Duodenal mucosa (tissue), 2 donors: Measurements from ENCODE around the gene OLFML2A.

Experiments
- H3K27ac ChIP-seq: one replicate; pipeline ENCODE4 v1.7.0; 2013; ENCODE audit warnings: low read depth, low read length
- H3K27me3 ChIP-seq, 2 donors: one replicate each; pipeline ENCODE4 v1.7.0; 2013; ENCODE audit warnings: low read length in 2 of 2, control low read depth in 1 of 2; ENCODE audit not compliant: insufficient read depth in 2 of 2, control insufficient read depth in 1 of 2
- H3K36me3 ChIP-seq, 2 donors: one replicate each; pipeline ENCODE4 v1.7.0; 2013; ENCODE audit warnings: low read length in 2 of 2, control low read depth in 1 of 2; ENCODE audit not compliant: insufficient read depth in 2 of 2, control insufficient read depth in 1 of 2
- H3K4me1 ChIP-seq, 2 donors: one replicate each; pipeline ENCODE4 v1.7.0; 2013; ENCODE audit warnings: low read length in 2 of 2, control low read depth in 1 of 2; ENCODE audit not compliant: insufficient read depth in 2 of 2, control insufficient read depth in 1 of 2
- H3K4me3 ChIP-seq, 2 donors: one replicate each; pipeline ENCODE4 v1.7.0; 2013; ENCODE audit warnings: low read length in 2 of 2, low read depth in 1 of 2
- H3K9ac ChIP-seq, 2 donors: one replicate each; pipeline ENCODE4 v1.7.0; 2013; ENCODE audit warnings: low read length in 2 of 2, low read depth in 1 of 2
- H3K9me3 ChIP-seq, 2 donors: one replicate each; pipeline ENCODE4 v1.7.0; 2013; ENCODE audit warnings: low read length in 2 of 2, control low read depth in 1 of 2; ENCODE audit not compliant: control insufficient read depth in 1 of 2

OLFML2A gene

DNA sequence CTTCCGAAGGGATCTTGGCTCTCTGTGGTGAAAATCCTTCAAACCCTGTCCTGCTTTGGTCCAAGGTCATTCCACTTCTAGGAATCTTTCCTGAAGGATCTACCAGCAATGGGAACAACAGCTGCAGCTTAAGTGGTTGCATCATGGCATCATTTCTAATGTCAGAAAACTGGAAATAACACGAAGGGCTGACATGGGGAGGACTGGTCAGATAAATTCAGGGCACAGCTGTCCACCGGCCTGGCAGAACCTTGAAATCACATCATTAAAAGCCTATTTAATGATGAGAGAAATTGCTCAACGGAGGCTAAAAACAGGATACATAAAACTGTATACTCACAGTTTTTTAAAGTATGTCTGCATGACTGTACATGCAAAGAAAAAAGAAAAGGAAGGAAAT lies 28.3 kb downstream of the OLFML2A start:
- Histone ChIP-seq H3K27me3 (no peaks in the 10 kb centered on the region), H3K4me3 (no peak overlapping the region), H3K27ac (no peak overlapping the region), H3K4me1 (no peaks in the 10 kb centered on the region), H3K9me3 (no peaks in the 10 kb centered on the region), H3K9ac (no peak overlapping the region), H3K36me3 (no peaks in the 10 kb centered on the region)

DNA sequence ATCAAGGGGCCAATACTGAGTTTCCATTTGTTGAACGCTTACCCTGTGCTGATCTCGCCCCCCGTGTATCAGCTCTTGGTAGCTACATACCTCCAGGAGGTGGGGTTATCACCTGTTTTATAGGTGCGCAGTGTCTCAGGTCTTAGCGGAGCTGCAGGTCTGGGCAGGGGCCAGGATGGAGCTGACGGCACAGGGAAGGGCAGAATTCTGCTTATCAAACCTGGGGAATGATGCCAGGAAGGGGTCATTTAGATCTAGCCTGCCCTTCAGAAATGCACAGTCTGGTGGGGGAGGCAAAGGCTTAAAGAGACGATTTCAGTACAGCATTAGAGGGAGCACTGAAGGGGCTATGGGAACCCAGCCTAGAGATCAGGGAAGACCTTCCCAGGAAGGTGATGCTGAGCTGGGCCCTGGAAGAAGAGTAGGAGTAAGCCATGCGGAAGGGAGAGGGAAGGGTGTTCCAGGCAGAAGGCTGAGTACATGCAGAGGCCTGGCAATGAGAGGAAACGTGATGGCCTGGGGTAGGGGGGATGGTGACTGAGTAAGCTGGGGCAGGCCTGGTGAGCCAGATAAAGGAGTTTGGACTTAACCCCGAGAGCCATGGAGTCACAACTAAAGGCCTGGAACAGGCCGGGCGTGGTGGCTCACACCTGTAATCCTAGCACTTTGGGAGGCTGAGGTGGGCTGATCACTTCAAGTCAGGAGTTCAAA lies 31.5 kb downstream of the OLFML2A start:
- Histone ChIP-seq H3K9me3 (no peaks in the 10 kb centered on the region), H3K9ac (no peak overlapping the region), H3K4me3 (no peak overlapping the region), H3K27ac (no peak overlapping the region), H3K36me3 (no peaks in the 10 kb centered on the region), H3K27me3 (no peaks in the 10 kb centered on the region), H3K4me1 (no peaks in the 10 kb centered on the region)

DNA sequence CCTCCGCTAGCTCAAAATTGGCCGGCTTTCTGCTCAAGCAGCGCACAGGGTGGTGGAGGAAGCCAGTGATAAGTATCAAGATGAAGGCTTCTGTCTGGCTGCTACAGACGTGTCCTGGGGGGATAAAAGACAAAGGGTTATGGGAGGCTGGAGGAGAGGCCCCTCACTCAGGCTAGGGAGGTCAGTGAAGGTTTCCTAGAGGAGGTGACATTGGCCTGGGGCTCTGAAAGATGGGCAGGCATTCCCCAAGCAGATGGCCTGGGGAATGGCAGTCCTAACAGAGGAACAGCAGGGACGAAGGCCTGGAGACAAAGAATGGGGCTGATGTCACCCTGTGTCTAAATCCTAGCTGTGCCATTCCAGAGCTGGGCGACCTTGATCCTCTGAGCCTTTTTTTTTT lies 32.3 kb downstream of the OLFML2A start:
- Histone ChIP-seq H3K4me1 (no peaks in the 10 kb centered on the region), H3K9ac (no peak overlapping the region), H3K27me3 (no peaks in the 10 kb centered on the region), H3K36me3 (no peaks in the 10 kb centered on the region), H3K27ac (no peak overlapping the region), H3K4me3 (no peak overlapping the region), H3K9me3 (no peaks in the 10 kb centered on the region)

DNA sequence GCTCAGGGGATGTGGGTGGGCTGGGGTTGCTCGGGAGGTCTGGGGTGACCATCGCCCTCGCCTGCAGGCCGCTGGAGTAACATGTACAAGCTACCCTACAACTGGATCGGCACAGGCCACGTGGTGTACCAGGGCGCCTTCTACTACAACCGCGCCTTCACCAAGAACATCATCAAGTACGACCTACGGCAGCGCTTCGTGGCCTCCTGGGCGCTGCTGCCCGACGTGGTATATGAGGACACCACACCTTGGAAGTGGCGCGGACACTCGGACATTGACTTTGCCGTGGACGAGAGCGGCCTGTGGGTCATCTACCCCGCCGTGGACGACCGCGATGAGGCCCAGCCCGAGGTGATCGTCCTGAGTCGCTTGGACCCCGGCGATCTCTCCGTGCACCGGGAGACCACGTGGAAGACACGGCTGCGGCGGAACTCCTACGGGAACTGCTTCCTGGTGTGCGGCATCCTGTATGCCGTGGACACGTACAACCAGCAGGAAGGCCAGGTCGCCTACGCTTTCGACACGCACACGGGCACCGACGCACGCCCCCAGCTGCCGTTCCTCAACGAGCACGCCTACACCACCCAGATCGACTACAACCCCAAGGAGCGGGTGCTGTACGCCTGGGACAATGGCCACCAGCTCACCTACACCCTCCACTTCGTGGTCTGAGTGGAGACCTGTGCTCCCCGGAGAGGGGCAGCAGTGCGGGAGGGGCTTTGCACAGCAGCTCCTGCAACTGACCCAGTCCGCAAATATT lies 33.0 kb downstream of the OLFML2A start:
- H3K27ac ChIP-seq: no peak overlapping the region
- no peaks in the 10 kb centered on the region for H3K36me3 ChIP-seq
- no peak overlapping the region for H3K4me3 ChIP-seq
- H3K27me3 ChIP-seq: no peaks in the 10 kb centered on the region
- H3K4me1 ChIP-seq: no peaks in the 10 kb centered on the region
- no peak overlapping the region for H3K9ac ChIP-seq
- no peaks in the 10 kb centered on the region for H3K9me3 ChIP-seq

DNA sequence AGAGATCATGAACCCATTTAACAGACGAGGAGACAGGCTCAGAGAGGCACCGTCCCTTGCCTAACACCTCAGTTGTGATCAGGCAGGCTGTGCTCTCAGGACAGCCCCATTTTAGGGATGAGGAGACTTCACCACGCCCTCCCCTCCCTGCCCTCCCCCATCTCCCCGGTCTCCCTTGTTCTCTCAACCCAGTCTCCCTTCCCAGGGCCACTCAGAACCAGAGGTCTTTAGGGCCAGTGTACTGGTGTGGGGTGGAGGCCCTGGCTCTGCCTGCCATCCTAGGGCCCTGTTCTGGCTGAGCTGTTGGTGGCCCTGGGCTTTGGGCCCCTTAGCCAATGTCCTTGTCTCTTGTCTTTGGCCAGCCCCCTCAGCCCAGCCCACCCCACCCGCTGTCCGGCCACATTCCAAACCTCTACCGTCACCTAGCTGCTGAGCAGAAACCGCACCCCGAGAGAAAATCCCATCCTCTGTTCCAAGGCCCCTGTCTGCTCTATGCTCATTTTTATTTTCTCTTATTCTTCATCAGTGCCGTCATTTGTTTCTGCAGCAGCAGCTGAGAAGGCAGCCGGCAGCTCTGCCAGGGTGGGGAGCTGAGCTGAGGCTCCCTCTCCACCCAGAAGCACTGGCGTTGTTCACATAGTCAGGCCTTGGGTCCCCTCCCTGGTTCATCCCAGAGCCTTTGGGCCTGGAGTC lies 33.9 kb downstream of the OLFML2A start:
- Histone ChIP-seq H3K27ac (no peak overlapping the region), H3K27me3 (no peaks in the 10 kb centered on the region), H3K4me3 (no peak overlapping the region), H3K9ac (no peak overlapping the region), H3K4me1 (no peaks in the 10 kb centered on the region), H3K9me3 (no peaks in the 10 kb centered on the region), H3K36me3 (no peaks in the 10 kb centered on the region)

DNA sequence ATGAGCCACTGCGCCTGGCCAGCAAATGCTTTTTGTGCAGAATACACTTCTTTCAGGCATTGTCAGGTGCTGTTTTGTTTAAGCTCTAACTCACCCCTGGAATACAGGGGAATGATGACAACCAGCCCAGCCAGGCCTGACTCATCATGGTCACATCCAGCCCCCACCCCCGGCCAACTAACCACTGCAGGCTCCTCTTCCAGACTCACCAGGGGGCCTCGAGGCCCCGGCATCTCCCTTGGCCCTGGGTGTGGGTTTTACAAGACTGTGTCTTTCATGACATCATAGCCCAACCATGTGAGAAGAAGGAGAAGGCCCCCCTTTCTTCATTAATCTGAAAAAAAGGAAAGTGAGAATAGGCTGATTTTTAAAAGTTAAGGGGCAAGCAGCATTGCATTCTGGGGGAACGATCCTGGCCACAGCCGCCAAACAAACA lies 35.5 kb downstream of the OLFML2A start:
- H3K9ac ChIP-seq: no peak overlapping the region
- no peaks in the 10 kb centered on the region for H3K36me3 ChIP-seq
- H3K4me1 ChIP-seq: no peaks in the 10 kb centered on the region
- no peaks in the 10 kb centered on the region for H3K27me3 ChIP-seq
- no peak overlapping the region for H3K4me3 ChIP-seq
- no peak overlapping the region for H3K27ac ChIP-seq
- no peaks in the 10 kb centered on the region for H3K9me3 ChIP-seq

DNA sequence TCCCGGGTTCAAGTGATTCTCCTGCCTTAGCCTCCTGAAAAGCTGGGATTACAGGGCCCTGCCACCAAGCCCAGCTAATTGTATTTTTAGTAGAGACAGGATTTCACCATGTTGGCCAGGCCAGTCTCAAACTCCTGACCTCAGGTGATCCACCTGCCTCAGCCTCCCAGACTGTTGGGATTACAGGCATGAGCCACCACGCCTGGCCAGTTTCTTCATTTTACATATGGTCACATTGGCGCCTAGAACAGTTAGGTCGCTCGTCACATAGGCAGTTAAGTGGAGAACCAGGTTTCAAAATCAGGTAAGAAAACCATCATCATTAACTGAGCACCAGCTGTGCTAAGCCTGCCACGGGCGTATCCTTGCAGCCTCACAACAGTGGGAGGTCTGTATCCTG lies 36.1 kb downstream of the OLFML2A start:
- no peak overlapping the region for H3K9ac ChIP-seq
- no peak overlapping the region for H3K27ac ChIP-seq

DNA sequence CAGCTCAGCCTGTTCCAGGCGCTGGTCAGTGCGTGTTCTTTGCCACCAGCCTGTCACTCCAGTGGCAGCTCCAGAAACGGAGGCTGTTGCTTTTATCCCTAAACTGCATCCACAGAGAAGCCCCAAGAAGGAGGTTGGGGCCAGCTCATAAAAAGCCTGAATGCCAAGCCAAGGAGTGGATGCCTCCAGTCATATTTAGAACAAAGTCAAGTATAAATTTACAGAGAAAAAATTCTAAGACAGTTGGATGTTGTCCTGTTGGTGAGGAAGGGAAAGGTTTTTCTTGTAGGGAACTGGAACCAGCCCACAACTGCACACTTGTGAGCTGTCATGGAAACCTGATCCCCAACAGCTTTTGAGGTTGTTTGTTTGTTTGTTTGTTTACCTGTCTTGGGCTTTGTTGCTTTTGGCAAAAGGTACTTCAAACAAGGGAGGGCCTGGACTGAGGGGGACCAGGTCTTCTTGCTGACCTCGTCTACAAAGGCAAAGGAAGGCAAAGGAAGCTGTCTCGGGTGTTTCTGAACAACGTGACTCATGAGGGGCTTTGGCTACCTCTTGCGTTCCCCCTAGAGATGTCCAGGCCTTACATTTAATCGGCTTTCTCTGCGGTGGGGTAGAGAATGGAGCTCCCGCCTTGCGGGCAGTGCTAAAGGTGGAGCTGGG lies 36.7 kb downstream of the OLFML2A start:
- no peaks in the 10 kb centered on the region for H3K36me3 ChIP-seq
- H3K27ac ChIP-seq: no peak overlapping the region
- H3K27me3 ChIP-seq: no peaks in the 10 kb centered on the region
- H3K4me1 ChIP-seq: peaks cover 3% of the 10 kb centered on the region in 2 donors
- no peaks in the 10 kb centered on the region for H3K9me3 ChIP-seq
- H3K9ac ChIP-seq: no peak overlapping the region
- H3K4me3 ChIP-seq: no peak overlapping the region

More for the DNA sequence above, 36.1 kb downstream of the OLFML2A start:
- Histone ChIP-seq H3K9me3 (no peaks in the 10 kb centered on the region), H3K36me3 (no peaks in the 10 kb centered on the region), H3K4me1 (no peaks in the 10 kb centered on the region), H3K27me3 (no peaks in the 10 kb centered on the region), H3K4me3 (no peak overlapping the region)

DNA sequence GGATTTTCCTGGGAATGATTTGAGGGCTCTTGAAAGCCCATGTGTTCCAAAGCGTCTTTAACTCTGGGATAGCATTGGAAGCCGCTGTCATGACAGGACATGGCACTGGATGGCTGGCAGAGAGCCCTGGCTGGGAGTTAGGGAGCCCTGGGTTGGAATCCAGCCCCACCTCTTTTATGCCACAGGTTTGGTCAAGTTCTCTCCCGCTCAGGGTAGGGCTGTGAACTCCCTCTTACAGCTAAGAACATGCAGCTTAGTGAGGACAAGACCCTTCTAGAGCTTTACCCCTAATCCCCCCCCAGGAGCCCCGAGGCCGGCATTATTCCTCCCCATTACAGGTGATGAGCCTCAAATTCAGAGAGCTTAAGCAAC lies 37.2 kb downstream of the OLFML2A start:
- no peak overlapping the region for H3K4me3 ChIP-seq
- H3K27me3 ChIP-seq: no peaks in the 10 kb centered on the region
- no peaks in the 10 kb centered on the region for H3K9me3 ChIP-seq
- H3K9ac ChIP-seq: no peak overlapping the region
- H3K27ac ChIP-seq: no peak overlapping the region
- H3K4me1 ChIP-seq: peaks cover 8% of the 10 kb centered on the region in 2 donors
- no peaks in the 10 kb centered on the region for H3K36me3 ChIP-seq

DNA sequence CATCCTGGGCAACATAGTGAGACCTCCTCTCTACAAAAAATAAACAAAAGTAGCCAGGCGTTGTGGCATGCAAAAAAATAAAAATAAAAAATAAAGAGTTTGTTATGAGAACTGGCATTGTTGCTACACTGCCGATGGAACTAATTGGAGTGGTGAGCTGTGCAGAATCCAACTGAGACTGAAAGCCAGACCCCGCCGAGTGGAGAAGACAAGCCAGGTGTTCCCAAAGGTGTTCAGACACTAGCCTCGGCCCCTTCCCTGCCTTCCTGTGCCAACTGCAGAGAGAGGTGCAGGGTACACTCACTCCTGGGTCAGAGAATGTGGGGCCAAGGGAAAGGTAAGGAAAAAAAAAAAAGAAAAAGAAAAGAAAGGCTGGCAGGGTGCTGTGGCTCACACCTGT lies 38.7 kb downstream of the OLFML2A start:
- no peak overlapping the region for H3K27ac ChIP-seq
- no peaks in the 10 kb centered on the region for H3K9me3 ChIP-seq
- no peak overlapping the region for H3K4me3 ChIP-seq
- no peaks in the 10 kb centered on the region for H3K27me3 ChIP-seq
- no peaks in the 10 kb centered on the region for H3K36me3 ChIP-seq
- H3K9ac ChIP-seq: no peak overlapping the region
- H3K4me1 ChIP-seq: peaks cover 8 to 9% of the 10 kb centered on the region in 2 donors
